ENCODE data around the gene CYSTM1.

CYSTM1 gene

GRCh38 chr5:140236891-140237598, 62.1 kb downstream of the CYSTM1 start:
- no peak for DNase-seq (ENCODE audit: low read depth in 2 of 2)

GRCh38 chr5:140238756-140239155, 63.8 kb downstream of the CYSTM1 start:
- no peak for DNase-seq (ENCODE audit: low read depth in 2 of 2)

- no peak for DNase-seq (ENCODE audit: low read depth in 2 of 2)
These were observed 64.5 kb downstream of the CYSTM1 start for GRCh38 chr5:140239461-140239860.

- peak; percentile 32 to 33 for DNase-seq (ENCODE audit: low read depth in 2 of 2)
These were observed 65.1 kb downstream of the CYSTM1 start for GRCh38 chr5:140239939-140240700.

DNA sequence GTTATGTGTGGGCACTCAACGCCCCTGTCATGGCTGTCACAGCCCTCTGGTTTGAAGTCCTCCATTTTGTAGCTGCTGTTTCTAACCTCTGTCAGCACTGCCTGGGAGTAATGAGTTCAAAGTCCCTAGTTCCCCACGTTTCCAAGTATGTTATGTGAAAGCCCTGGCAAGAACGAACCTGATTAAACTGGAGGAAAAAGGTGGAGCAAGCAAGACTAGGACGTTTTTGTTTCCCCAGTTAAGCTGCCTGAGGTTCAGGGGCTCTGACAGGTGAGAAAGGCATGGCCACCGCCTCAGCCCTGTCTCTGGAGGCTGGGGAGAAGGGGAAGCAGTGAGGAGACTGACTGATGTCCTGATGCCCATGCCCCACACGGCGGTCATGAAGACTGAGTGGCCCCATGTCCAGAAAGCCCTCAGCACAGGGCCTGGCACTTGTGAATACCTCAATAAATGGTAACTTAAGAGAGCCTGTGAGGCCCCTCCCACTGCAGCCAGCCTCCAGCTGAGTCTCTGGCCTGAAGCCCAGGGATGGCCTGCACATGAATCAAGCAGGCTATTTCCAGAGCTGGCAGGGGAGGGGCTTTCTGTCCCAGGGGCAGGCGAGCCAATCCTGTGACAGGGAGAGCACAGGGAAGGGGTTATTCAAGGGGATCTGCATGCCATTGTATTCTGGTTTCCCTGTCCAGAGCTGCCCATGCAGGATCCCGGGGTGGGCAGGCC, 66.2 kb downstream of the CYSTM1 start:
- no peak for DNase-seq (ENCODE audit: low read depth in 2 of 2)

DNA sequence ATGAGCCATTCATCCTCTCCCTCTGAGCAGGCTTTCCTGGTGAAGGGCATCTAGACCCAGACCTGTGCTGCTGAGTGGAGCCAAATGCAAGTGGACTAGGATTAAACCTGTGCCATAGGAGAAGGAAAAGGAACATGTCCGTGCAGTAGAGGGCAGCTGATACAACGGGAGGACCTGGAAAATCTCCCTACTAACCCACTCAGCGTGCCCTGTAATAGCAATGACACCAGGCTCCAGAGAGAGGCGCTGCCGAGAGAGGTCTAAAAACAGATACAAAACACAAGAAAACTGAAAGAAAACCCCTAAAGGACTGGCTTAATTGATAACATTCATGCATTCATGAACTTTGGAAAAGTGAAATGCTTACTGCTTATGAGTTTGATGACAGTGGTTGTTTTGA, 67.1 kb downstream of the CYSTM1 start:
- DNase-seq (ENCODE audit: low read depth in 2 of 2): no peak

- DNase-seq (ENCODE audit: low read depth in 2 of 2): no peak
These were observed 68.0 kb downstream of the CYSTM1 start for GRCh38 chr5:140242890-140243585.

DNA sequence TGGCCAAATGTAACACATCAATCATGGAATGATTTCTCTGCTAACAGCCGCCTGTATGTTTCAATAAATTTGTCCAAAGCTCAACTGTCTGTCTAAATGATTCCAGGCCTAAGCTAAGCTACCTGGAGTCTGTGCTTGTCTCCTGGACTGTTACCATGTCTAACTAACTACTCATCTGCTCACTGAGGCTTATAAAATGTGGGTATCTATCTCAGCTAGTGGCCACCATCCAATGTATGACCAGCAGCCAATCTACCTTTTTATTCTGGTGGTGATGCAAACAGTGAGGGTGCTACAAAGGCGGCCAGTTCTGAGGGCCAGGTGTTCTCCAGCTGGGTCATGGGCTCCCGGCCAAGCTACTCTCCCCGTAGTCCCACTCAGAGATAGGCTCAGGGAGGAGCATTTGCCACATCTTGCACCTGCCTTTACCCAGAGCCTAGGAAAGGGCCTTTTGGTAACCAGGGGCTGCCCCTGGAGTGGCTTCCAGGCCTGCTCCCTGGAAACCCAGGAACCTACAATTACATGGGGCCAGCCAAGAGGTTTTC, 68.8 kb downstream of the CYSTM1 start:
- DNase-seq (ENCODE audit: low read depth in 2 of 2): no peak

GRCh38 chr5:140244525-140245025, 69.6 kb downstream of the CYSTM1 start:
- DNase-seq (ENCODE audit: low read depth in 2 of 2): peak; percentile 67 to 71

DNA sequence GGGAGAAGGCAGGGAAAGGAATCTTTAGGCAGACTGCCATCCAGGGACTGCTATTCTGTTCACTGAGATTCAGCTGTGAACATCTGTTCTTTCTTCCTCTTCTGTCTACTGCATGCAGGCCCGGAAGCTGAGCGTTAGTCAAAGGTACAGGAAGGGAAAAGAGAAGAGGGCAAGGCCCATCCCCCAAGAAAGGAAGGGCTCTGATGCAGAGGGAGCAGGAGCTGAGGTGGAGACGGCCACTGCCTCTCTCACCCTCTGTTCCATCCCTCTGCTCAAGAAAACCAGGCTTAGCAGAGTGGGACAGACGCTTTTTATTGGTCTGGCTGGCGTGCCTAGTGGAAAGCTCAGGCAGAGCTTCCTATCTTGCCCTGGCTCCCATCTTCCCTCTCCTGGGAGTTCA, 70.4 kb downstream of the CYSTM1 start:
- no peak for DNase-seq (ENCODE audit: low read depth in 2 of 2)

- DNase-seq (ENCODE audit: low read depth in 2 of 2): no peak
These were observed 70.9 kb downstream of the CYSTM1 start for GRCh38 chr5:140245926-140246325.

- no peak for DNase-seq (ENCODE audit: low read depth in 2 of 2)
These were observed 71.6 kb downstream of the CYSTM1 start for GRCh38 chr5:140246378-140247122.

- DNase-seq (ENCODE audit: low read depth in 2 of 2): no peak
These were observed 73.4 kb downstream of the CYSTM1 start for GRCh38 chr5:140248414-140248813.

DNA sequence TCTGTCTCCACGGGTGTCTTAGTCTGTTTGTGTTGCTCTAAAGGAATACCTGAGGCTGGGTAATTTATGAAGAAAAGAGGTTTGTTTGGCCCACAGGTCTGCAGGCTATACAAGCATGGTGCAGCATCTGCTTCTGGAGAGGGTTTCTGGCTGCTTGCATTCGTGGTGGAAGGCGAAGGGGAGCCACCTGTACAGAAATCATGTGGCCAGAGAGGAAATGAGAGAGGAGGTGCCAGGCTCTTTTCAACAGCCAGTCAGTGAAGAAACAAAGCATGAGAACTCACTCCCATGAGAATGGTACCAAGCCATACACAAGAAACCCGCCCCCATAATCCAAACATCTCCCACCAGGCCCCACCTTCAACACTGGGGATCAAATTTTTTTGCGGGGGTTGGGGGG, 74.5 kb downstream of the CYSTM1 start:
- DNase-seq (ENCODE audit: low read depth in 2 of 2): no peak

GRCh38 chr5:140250386-140250785, 75.4 kb downstream of the CYSTM1 start:
- no peak for DNase-seq (ENCODE audit: low read depth in 2 of 2)

DNA sequence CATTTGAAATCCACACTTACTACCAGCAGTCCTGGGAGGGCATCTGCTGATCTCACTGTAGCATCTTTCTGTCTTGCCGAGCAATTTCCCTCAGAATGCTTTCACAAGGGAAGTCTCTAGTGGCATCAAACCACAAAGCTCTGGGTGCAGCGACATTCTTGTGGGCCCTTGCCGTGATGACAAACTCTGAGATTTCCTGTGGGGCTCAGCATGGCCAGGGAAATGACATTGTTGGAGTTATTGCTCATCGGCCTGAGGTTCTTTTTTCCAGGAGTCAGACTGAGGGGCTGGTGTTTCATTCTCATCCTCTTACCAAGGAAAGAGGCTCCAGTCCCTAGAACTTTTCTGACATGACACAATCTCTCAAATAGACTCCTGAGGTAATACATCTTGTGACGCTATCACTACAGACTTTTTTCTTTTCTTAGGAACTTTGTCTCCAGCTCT, 76.6 kb downstream of the CYSTM1 start:
- DNase-seq (ENCODE audit: low read depth in 2 of 2): peak; percentile 65 to 76

DNA sequence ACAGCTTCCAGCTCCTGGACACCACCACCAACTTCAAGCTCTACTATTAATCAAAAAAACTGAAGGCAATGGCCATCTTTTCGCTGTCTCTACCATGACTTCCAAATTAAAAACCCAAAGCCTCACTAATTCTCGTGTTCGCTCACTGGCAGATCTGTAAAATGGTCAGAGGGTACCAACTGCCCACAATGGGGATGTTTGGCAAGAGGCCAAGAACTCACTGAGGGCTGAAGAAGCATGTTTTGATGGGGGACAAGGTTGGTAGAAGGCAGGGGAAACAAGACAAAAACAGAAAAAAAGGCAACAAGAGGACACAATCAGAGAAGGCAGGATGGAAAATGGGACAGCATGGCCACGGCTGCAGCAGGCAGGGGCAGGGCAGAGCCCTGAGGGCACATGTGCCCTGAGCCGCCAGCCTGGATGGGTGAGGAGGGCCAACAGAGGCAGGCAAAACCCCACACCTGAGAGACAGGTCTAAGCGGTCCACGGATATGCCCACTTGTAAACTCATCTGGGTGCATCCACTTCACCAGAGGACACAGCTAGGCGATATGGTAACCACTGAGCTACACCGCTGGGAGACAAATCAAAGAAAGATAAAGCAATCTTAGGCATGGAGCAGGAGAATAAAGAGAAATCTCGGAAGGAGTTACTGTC, 77.6 kb downstream of the CYSTM1 start:
- no peak for DNase-seq (ENCODE audit: low read depth in 2 of 2)

- DNase-seq (ENCODE audit: low read depth in 2 of 2): no peak
These were observed 79.0 kb downstream of the CYSTM1 start for GRCh38 chr5:140253985-140254384.

DNA sequence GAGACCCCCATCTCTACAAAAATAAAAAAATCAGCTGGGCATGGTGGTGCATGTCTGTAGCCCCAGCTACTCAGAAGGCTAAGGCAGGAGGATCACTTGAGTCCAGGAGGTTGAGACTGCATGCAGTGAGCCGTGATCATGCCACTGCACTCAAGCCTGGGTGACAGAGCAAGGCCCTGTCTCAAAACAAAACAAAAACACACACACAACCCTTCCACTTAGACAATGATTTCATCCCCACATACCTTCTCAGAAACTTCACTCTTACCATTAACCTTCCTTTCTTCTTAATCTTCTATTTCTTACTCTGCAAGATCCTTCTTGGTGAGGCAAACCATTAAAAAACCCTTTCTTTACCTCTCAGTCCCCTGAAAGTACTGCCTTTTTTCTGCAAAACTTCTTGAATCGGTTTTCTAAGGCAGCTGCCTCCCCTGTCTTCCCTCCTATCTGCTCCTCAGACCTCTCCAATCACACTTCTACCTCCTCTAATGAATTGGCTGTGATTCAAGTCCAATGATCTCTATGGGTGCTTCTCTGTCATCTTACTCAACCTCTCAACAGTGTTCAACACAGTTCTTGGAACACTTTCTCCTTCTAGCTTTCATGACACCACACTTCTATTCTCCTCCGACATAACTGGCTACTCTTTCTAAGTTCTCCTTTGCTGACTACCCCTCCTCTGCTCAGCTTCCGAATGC, 80.6 kb downstream of the CYSTM1 start:
- DNase-seq (ENCODE audit: low read depth in 2 of 2): no peak

GRCh38 chr5:140256726-140257125, 81.7 kb downstream of the CYSTM1 start:
- DNase-seq (ENCODE audit: low read depth in 2 of 2): no peak

Measured in stimulated activated CD8-positive, alpha-beta memory T cell treated with anti-CD3 and anti-CD28 coated beads, Interleukin-15, amount 100 ng/mL, for 48 hours (primary cell).